ENCODE data around the gene TNPO1. TPM values are rescaled to one million over a fixed set of nuclear protein-coding genes. Genes with fewer than 3 reads are reported as not detected.

Gene TNPO1
- total RNA-seq, 2 experiments from 2014 or later: 92.0 to 95.4 TPM

GRCh38 chr5:72822944-72823343 is 6.5 kb downstream of the TNPO1 start:
- POLR2A ChIA-PET: no interaction called here
- no peak for DNase-seq
- H3K36me3 Mint-ChIP-seq: no peaks in the 10 kb centered on the region
- no peak overlapping the region for H3K4me3 Mint-ChIP-seq
- H3K9me3 Mint-ChIP-seq: no peaks in the 10 kb centered on the region
- no peaks in the 10 kb centered on the region for H3K27me3 Mint-ChIP-seq
- H3K4me1 Mint-ChIP-seq (ENCODE audit: low read depth): peaks cover 13% of the 10 kb centered on the region
- CTCF ChIA-PET: no interaction called here
- intact Hi-C loops (cut with micrococcal nuclease): no loop called here
- no peak overlapping the region for H3K27ac Mint-ChIP-seq

- Mint-ChIP-seq H3K9me3 (no peaks in the 10 kb centered on the region), H3K27me3 (no peaks in the 10 kb centered on the region), H3K4me3 (no peak overlapping the region), H3K27ac (no peak overlapping the region), H3K4me1 (ENCODE audit: low read depth) (no peaks in the 10 kb centered on the region), H3K36me3 (no peaks in the 10 kb centered on the region)
- no peak for DNase-seq
- intact Hi-C loops (cut with micrococcal nuclease): no loop called here
- CTCF ChIA-PET: interaction anchor here (1.1 to 2.1 kb wide), 2 partner anchors 9 to 11 kb away, joined by 3 to 10 read pairs; no protein-coding TSS in a partner anchor
- POLR2A ChIA-PET: interaction anchor here (1.0 kb wide), 1 partner anchor 19 kb away, joined by 3 read pairs; no protein-coding TSS in a partner anchor
These were observed 13.2 kb downstream of the TNPO1 start for GRCh38 chr5:72829707-72830106.

GRCh38 chr5:72830362-72830761 is 13.9 kb downstream of the TNPO1 start:
- Mint-ChIP-seq H3K4me3 (no peak overlapping the region), H3K27me3 (no peaks in the 10 kb centered on the region), H3K4me1 (ENCODE audit: low read depth) (no peaks in the 10 kb centered on the region), H3K9me3 (no peaks in the 10 kb centered on the region), H3K36me3 (no peaks in the 10 kb centered on the region), H3K27ac (no peak overlapping the region)
- intact Hi-C loops (cut with micrococcal nuclease): no loop called here
- ChIA-PET CTCF (interaction anchor here (2.1 kb wide), 1 partner anchor 12 kb away, joined by 10 read pairs; no protein-coding TSS in a partner anchor), POLR2A (no interaction called here)
- no peak for DNase-seq

GRCh38 chr5:72831685-72832084 is 15.2 kb downstream of the TNPO1 start:
- Mint-ChIP-seq H3K4me1 (ENCODE audit: low read depth) (peaks cover 2% of the 10 kb centered on the region), H3K27ac (no peak overlapping the region), H3K27me3 (no peaks in the 10 kb centered on the region), H3K4me3 (no peak overlapping the region), H3K9me3 (no peaks in the 10 kb centered on the region), H3K36me3 (no peaks in the 10 kb centered on the region)
- CTCF ChIA-PET: interaction anchor here (1.3 kb wide), 1 partner anchor 13 kb away, joined by 4 read pairs; no protein-coding TSS in a partner anchor
- POLR2A ChIA-PET: no interaction called here
- no peak for DNase-seq
- intact Hi-C loops (cut with micrococcal nuclease): no loop called here

GRCh38 chr5:72834924-72835323 is 18.5 kb downstream of the TNPO1 start:
- Mint-ChIP-seq H3K27me3 (no peaks in the 10 kb centered on the region), H3K27ac (no peak overlapping the region), H3K4me1 (ENCODE audit: low read depth) (peaks cover 2% of the 10 kb centered on the region), H3K9me3 (no peaks in the 10 kb centered on the region), H3K4me3 (no peak overlapping the region), H3K36me3 (no peaks in the 10 kb centered on the region)
- POLR2A ChIA-PET: no interaction called here
- intact Hi-C loops (cut with micrococcal nuclease): no loop called here
- CTCF ChIA-PET: no interaction called here
- no peak for DNase-seq

GRCh38 chr5:72835633-72836032 is 19.2 kb downstream of the TNPO1 start:
- Mint-ChIP-seq H3K27me3 (no peaks in the 10 kb centered on the region), H3K4me1 (ENCODE audit: low read depth) (peaks cover 2% of the 10 kb centered on the region), H3K36me3 (no peaks in the 10 kb centered on the region), H3K9me3 (no peaks in the 10 kb centered on the region), H3K4me3 (no peak overlapping the region), H3K27ac (no peak overlapping the region)
- DNase-seq: no peak
- POLR2A ChIA-PET: interaction anchor here (1.7 kb wide), 1 partner anchor 13 kb away, joined by 3 read pairs; no protein-coding TSS in a partner anchor
- CTCF ChIA-PET: interaction anchor here (1.5 kb wide), 1 partner anchor 225 kb away, joined by 5 read pairs; no protein-coding TSS in a partner anchor
- intact Hi-C loops (cut with micrococcal nuclease): no loop called here

GRCh38 chr5:72836810-72837209 is 20.3 kb downstream of the TNPO1 start:
- Mint-ChIP-seq H3K27me3 (no peaks in the 10 kb centered on the region), H3K36me3 (no peaks in the 10 kb centered on the region), H3K9me3 (no peaks in the 10 kb centered on the region), H3K4me1 (ENCODE audit: low read depth) (peaks cover 4% of the 10 kb centered on the region), H3K4me3 (no peak overlapping the region), H3K27ac (no peak overlapping the region)
- ChIA-PET CTCF (interaction anchor here (1.5 kb wide), 1 partner anchor 226 kb away, joined by 5 read pairs; no protein-coding TSS in a partner anchor), POLR2A (interaction anchor here (1.7 kb wide), 1 partner anchor 12 kb away, joined by 3 read pairs; no protein-coding TSS in a partner anchor)
- intact Hi-C loops (cut with micrococcal nuclease): no loop called here
- DNase-seq: no peak

GRCh38 chr5:72837524-72838096 is 21.1 kb downstream of the TNPO1 start:
- Mint-ChIP-seq H3K4me3 (no peak overlapping the region), H3K9me3 (no peaks in the 10 kb centered on the region), H3K4me1 (ENCODE audit: low read depth) (peaks cover 4% of the 10 kb centered on the region), H3K36me3 (no peaks in the 10 kb centered on the region), H3K27ac (no peak overlapping the region), H3K27me3 (no peaks in the 10 kb centered on the region)
- no peak for DNase-seq
- ChIA-PET CTCF (interaction anchor here (1.1 kb wide), 1 partner anchor 19 kb away, joined by 4 read pairs; no protein-coding TSS in a partner anchor), POLR2A (no interaction called here)
- intact Hi-C loops (cut with micrococcal nuclease): no loop called here

GRCh38 chr5:72840041-72840440 is 23.6 kb downstream of the TNPO1 start:
- ChIA-PET POLR2A (no interaction called here), CTCF (no interaction called here)
- no peak overlapping the region for H3K27ac Mint-ChIP-seq
- no peak for DNase-seq
- H3K4me3 Mint-ChIP-seq: no peak overlapping the region
- no peaks in the 10 kb centered on the region for H3K9me3 Mint-ChIP-seq
- no peaks in the 10 kb centered on the region for H3K36me3 Mint-ChIP-seq
- peaks cover 16% of the 10 kb centered on the region for H3K4me1 Mint-ChIP-seq (ENCODE audit: low read depth)
- no peaks in the 10 kb centered on the region for H3K27me3 Mint-ChIP-seq
- intact Hi-C loops (cut with micrococcal nuclease): no loop called here

- intact Hi-C loops (cut with micrococcal nuclease): no loop called here
- ChIA-PET POLR2A (no interaction called here), CTCF (interaction anchor here (0.9 kb wide), 1 partner anchor 25 kb away, joined by 3 read pairs; no protein-coding TSS in a partner anchor)
- Mint-ChIP-seq H3K9me3 (no peaks in the 10 kb centered on the region), H3K4me1 (ENCODE audit: low read depth) (peaks cover 15% of the 10 kb centered on the region), H3K27me3 (no peaks in the 10 kb centered on the region), H3K36me3 (no peaks in the 10 kb centered on the region), H3K4me3 (no peak overlapping the region), H3K27ac (no peak overlapping the region)
- DNase-seq: no peak
These were observed 25.5 kb downstream of the TNPO1 start for GRCh38 chr5:72841756-72842535.

- Mint-ChIP-seq H3K27ac (no peak overlapping the region), H3K4me1 (ENCODE audit: low read depth) (peaks cover 22% of the 10 kb centered on the region), H3K9me3 (no peaks in the 10 kb centered on the region), H3K4me3 (no peak overlapping the region), H3K27me3 (no peaks in the 10 kb centered on the region), H3K36me3 (no peaks in the 10 kb centered on the region)
- ChIA-PET POLR2A (no interaction called here), CTCF (interaction anchor here (0.9 to 1.0 kb wide), 2 partner anchors 26 to 232 kb away, joined by 3 read pairs; no protein-coding TSS in a partner anchor)
- DNase-seq: peak; percentile 30
- intact Hi-C loops (cut with micrococcal nuclease): loop anchor here (1.0 kb wide), 1 partner anchor 232 kb away; no protein-coding TSS in a partner anchor
These were observed 26.4 kb downstream of the TNPO1 start for GRCh38 chr5:72842816-72843215.

GRCh38 chr5:72844218-72844603 is 27.8 kb downstream of the TNPO1 start:
- Mint-ChIP-seq H3K9me3 (no peaks in the 10 kb centered on the region), H3K4me3 (no peak overlapping the region), H3K27ac (no peak overlapping the region), H3K36me3 (peaks cover 7% of the 10 kb centered on the region), H3K4me1 (ENCODE audit: low read depth) (peaks cover 23% of the 10 kb centered on the region), H3K27me3 (no peaks in the 10 kb centered on the region)
- no peak for DNase-seq
- CTCF ChIA-PET: interaction anchor here (1.6 kb wide), 1 partner anchor 13 kb away, joined by 4 read pairs; no protein-coding TSS in a partner anchor
- intact Hi-C loops (cut with micrococcal nuclease): no loop called here
- POLR2A ChIA-PET: no interaction called here
